WTC11 (cell line): ENCODE measurements around the gene PBX3.

Source experiments
- CREB1 ChIP-seq: sonication (generic); formaldehyde crosslinking; IDR thresholded peaks from 2 replicates; pipeline ENCODE4 v1.8.0; 2023; ENCODE audit warnings: mild to moderate bottlenecking, missing genetic modification reagents
- CREM ChIP-seq: sonication (generic); formaldehyde crosslinking; IDR thresholded peaks from 2 replicates; pipeline ENCODE4 v1.8.1; 2022; ENCODE audit warnings: mild to moderate bottlenecking, missing genetic modification reagents, moderate library complexity
- CTCF ChIP-seq: fragments of 200-600 bp; IDR thresholded peaks from 2 replicates; pipeline ENCODE4 v1.8.0; 2022; ENCODE audit warnings: antibody characterized with exemption
- E2F4 ChIP-seq: sonication (generic); formaldehyde crosslinking; IDR thresholded peaks from 2 replicates; pipeline ENCODE4 v1.8.1; 2022; ENCODE audit warnings: low read depth, mild to moderate bottlenecking, moderate library complexity, missing genetic modification reagents, borderline replicate concordance
- E2F5 ChIP-seq: sonication (generic); formaldehyde crosslinking; IDR thresholded peaks from 2 replicates; pipeline ENCODE4 v1.8.1; 2022; ENCODE audit warnings: mild to moderate bottlenecking, moderate library complexity, missing genetic modification reagents
- ELF4 ChIP-seq: sonication (generic); formaldehyde crosslinking; IDR thresholded peaks from 2 replicates; pipeline ENCODE4 v1.8.1; 2022; ENCODE audit warnings: low read depth, mild to moderate bottlenecking, moderate library complexity, missing genetic modification reagents
- FOXJ3 ChIP-seq: sonication (generic); formaldehyde crosslinking; IDR thresholded peaks from 2 replicates; pipeline ENCODE4 v1.9.0; 2021; ENCODE audit warnings: missing genetic modification reagents, mild to moderate bottlenecking, borderline replicate concordance
- TEAD4 ChIP-seq: sonication (generic); formaldehyde crosslinking; IDR thresholded peaks from 2 replicates; pipeline ENCODE4 v1.8.0; 2022; ENCODE audit warnings: mild to moderate bottlenecking, missing genetic modification reagents
- USF1 ChIP-seq: sonication (generic); formaldehyde crosslinking; IDR thresholded peaks from 2 replicates; pipeline ENCODE4 v1.8.0; 2022; ENCODE audit warnings: mild to moderate bottlenecking, missing genetic modification reagents
- USF2 ChIP-seq: sonication (generic); formaldehyde crosslinking; IDR thresholded peaks from 2 replicates; pipeline ENCODE4 v1.8.1; 2023; ENCODE audit warnings: mild to moderate bottlenecking, missing genetic modification reagents, moderate library complexity
- ZNF232 ChIP-seq: sonication (generic); formaldehyde crosslinking; IDR thresholded peaks from 2 replicates; pipeline ENCODE4 v1.8.0; 2022; ENCODE audit warnings: mild to moderate bottlenecking, missing genetic modification reagents

GRCh38 chr9:125831616-125832015 lies 84.4 kb downstream of the PBX3 start:
- TF ChIP-seq USF2 (CRISPR knock-in tag), result no peak
- no peak for TF ChIP-seq CTCF
- no peak for TF ChIP-seq ELF4 (CRISPR knock-in tag)
- TF ChIP-seq TEAD4 (CRISPR knock-in tag), result no peak
- TF ChIP-seq E2F5 (CRISPR knock-in tag), result no peak
- no peak for TF ChIP-seq USF1 (CRISPR knock-in tag)
- no peak for TF ChIP-seq E2F4 (CRISPR knock-in tag)
- TF ChIP-seq ZNF232 (CRISPR knock-in tag), result no peak
- no peak for TF ChIP-seq CREB1 (CRISPR knock-in tag)
- TF ChIP-seq CREM (CRISPR knock-in tag), result no peak
- TF ChIP-seq FOXJ3 (CRISPR knock-in tag), result no peak
